B cell (primary cell): Measurements from ENCODE around the gene ABCG1. TPM values are rescaled to one million over a fixed set of nuclear protein-coding genes. Genes with fewer than 3 reads are reported as not detected.

Experiments
- ATAC-seq: fragments of 200-7000 bp; cut with Tn5 transposase; one replicate; pipeline ENCODE4 v1.10.0; 2021; ENCODE audit warnings: low read depth, mild to moderate bottlenecking, moderate number of reproducible peaks, moderate library complexity
- CTCF ChIA-PET: fragments of 350-600 bp; sonication (Branson Sonifier 250); formaldehyde crosslinking; loops from one replicate; lab custom pipeline; 2021; ENCODE audit warnings: antibody characterized with exemption, inconsistent platforms; lab: Charles Lee
- POLR2A ChIA-PET: fragments of 350-600 bp; sonication (Branson Sonifier 250); formaldehyde crosslinking; loops from one replicate; lab custom pipeline; 2021; ENCODE audit warnings: antibody characterized with exemption; lab: Charles Lee
- DNase-seq: peaks from one replicate; pipeline ENCODE4 v3.0.0; 2013
- H2AFZ ChIP-seq: 2 replicates; pipeline ENCODE4 v1.6.1; 2012; ENCODE audit warnings: mild to moderate bottlenecking, low read depth, low read length; ENCODE audit not compliant: insufficient read depth, poor library complexity, severe bottlenecking
- H3K27ac ChIP-seq, 2 donors: 1 replicate in 1 of 2; 2 replicates in 1 of 2; pipeline ENCODE4 v1.5.1; 2012 to 2013; ENCODE audit warnings: low read length in 2 of 2, mild to moderate bottlenecking in 2 of 2, moderate library complexity in 1 of 2
- H3K27me3 ChIP-seq, 4 experiments: fragments of 200-600 bp in 1 of 4; sonication (generic) in 1 of 4; replicated peaks in 1 of 4; 1 replicate in 2 of 4; 2 replicates in 2 of 4; pipeline versions ENCODE4 v1.6.1 to v1.7.0; 2013 to 2016; ENCODE audit warnings: low read length in 3 of 4, mild to moderate bottlenecking in 2 of 4, mixed read lengths in 1 of 4, moderate library complexity in 1 of 4; ENCODE audit not compliant: insufficient read depth in 4 of 4, control insufficient read depth in 3 of 4; ENCODE audit errors: control extremely low read depth in 1 of 4
- H3K36me3 ChIP-seq, 2 experiments: replicated peaks in 1 of 2; 1 replicate in 1 of 2; 2 replicates in 1 of 2; pipeline versions ENCODE4 v1.6.1 to v1.7.1; 2013; ENCODE audit warnings: low read length in 1 of 2; ENCODE audit not compliant: insufficient read depth in 2 of 2, control insufficient read depth in 1 of 2; ENCODE audit errors: control extremely low read depth in 1 of 2, extremely low read depth in 1 of 2
- H3K4me1 ChIP-seq, 2 donors: fragments of 200-600 bp in 1 of 2; sonication (generic) in 1 of 2; 1 replicate in 1 of 2; 2 replicates in 1 of 2; pipeline versions ENCODE4 v1.5.1 to v1.6.1; 2013 to 2017; ENCODE audit warnings: low read length in 2 of 2; ENCODE audit not compliant: control insufficient read depth in 2 of 2, insufficient read depth in 2 of 2
- H3K4me2 ChIP-seq: replicated peaks from 2 replicates; pipeline ENCODE3; 2012; ENCODE audit warnings: mild to moderate bottlenecking, low read depth, low read length; ENCODE audit not compliant: poor library complexity, severe bottlenecking
- H3K4me3 ChIP-seq, 5 experiments: fragments of 200-600 bp in 1 of 5; sonication (generic) in 1 of 5; 1 replicate in 3 of 5; 2 replicates in 2 of 5; pipeline versions ENCODE4 v1.5.1 to v1.7.0; 2011 to 2016; ENCODE audit warnings: low read length in 4 of 5, mild to moderate bottlenecking in 4 of 5, low read depth in 2 of 5, control low read depth in 1 of 5, moderate library complexity in 1 of 5; ENCODE audit not compliant: insufficient read depth in 1 of 5; ENCODE audit errors: control extremely low read depth in 1 of 5, extremely low read depth in 1 of 5
- H3K79me2 ChIP-seq: fragments of 200-600 bp; sonication (generic); one replicate; pipeline ENCODE4 v1.6.0; 2016; ENCODE audit warnings: low read length; ENCODE audit not compliant: control insufficient read depth, insufficient read depth
- H3K9ac ChIP-seq: fragments of 200-600 bp; sonication (generic); 2 replicates; pipeline ENCODE4 v1.6.1; 2017; ENCODE audit warnings: mild to moderate bottlenecking, low read length, moderate library complexity
- H3K9me3 ChIP-seq, 3 donors: one replicate each; pipeline versions ENCODE4 v1.6.1 to v1.7.1; 2013; ENCODE audit warnings: low read length in 2 of 3; ENCODE audit not compliant: control insufficient read depth in 2 of 3, insufficient read depth in 1 of 3; ENCODE audit errors: control extremely low read depth in 1 of 3
- H4K20me1 ChIP-seq: 2 replicates; pipeline ENCODE4 v1.6.0; 2012; ENCODE audit warnings: mild to moderate bottlenecking, low read length; ENCODE audit not compliant: insufficient read depth, control insufficient read depth, poor library complexity, severe bottlenecking
- H3K27ac Mint-ChIP-seq: one replicate; pipeline ENCODE4 v1.8.0; 2021; ENCODE audit warnings: mixed read lengths
- H3K27me3 Mint-ChIP-seq: one replicate; pipeline ENCODE4 v1.8.0; 2021; ENCODE audit warnings: mixed read lengths
- H3K4me1 Mint-ChIP-seq: one replicate; pipeline ENCODE4 v1.8.0; 2021; ENCODE audit warnings: mixed read lengths
- H3K4me3 Mint-ChIP-seq: one replicate; pipeline ENCODE4 v1.8.0; 2021; ENCODE audit warnings: mixed read lengths
- H3K9me3 Mint-ChIP-seq: one replicate; pipeline ENCODE4 v1.8.0; 2022; ENCODE audit warnings: mixed read lengths; ENCODE audit not compliant: insufficient read depth
- EZH2 ChIP-seq: IDR thresholded peaks from 2 replicates; pipeline ENCODE4 v1.6.1; 2012; ENCODE audit warnings: borderline replicate concordance, low read depth, mild to moderate bottlenecking, moderate library complexity, low read length; ENCODE audit not compliant: insufficient read depth, poor library complexity, severe bottlenecking
- WGBS: methylation state at CpG from one replicate; pipeline ENCODE4 v1.1.5; 2013; ENCODE audit warnings: missing lambda C conversion rate; ENCODE audit not compliant: insufficient coverage; 5-methylcytosine and 5-hydroxymethylcytosine counted together
- intact Hi-C: fragments of 100-400 bp; cut with micrococcal nuclease; formaldehyde crosslinking; loops from one replicate; pipeline ENCODE4 v1.10.0; 2022
- polyA plus RNA-seq: library from polyadenylated mRNA; depleted of rRNA; stranded (reverse); fragments of >200 nt; gene quantifications from 2 replicates; pipeline ENCODE4 v1.2.3, GENCODE V29; 2012
- total RNA-seq, 2 donors: library from RNA; stranded (reverse); fragments of 120-200 nt in 1 of 2; gene quantifications; 1 replicate in 1 of 2; 2 replicates in 1 of 2; pipeline versions ENCODE4 v1.2.3 to v1.2.4, GENCODE V29; 2013 to 2022
- TF ChIP-seq, protein P1 (sequence below): fragments of 200-600 bp; IDR thresholded peaks from one replicate; pipeline ENCODE4 v1.8.0; 2022; ENCODE audit warnings: antibody characterized with exemption, mild to moderate bottlenecking

ABCG1 gene
- total and polyA plus RNA-seq, 2 donors (not counting 1 experiment from before 2014, with no cell fraction given), result 8.7 to 27.5 TPM

DNA sequence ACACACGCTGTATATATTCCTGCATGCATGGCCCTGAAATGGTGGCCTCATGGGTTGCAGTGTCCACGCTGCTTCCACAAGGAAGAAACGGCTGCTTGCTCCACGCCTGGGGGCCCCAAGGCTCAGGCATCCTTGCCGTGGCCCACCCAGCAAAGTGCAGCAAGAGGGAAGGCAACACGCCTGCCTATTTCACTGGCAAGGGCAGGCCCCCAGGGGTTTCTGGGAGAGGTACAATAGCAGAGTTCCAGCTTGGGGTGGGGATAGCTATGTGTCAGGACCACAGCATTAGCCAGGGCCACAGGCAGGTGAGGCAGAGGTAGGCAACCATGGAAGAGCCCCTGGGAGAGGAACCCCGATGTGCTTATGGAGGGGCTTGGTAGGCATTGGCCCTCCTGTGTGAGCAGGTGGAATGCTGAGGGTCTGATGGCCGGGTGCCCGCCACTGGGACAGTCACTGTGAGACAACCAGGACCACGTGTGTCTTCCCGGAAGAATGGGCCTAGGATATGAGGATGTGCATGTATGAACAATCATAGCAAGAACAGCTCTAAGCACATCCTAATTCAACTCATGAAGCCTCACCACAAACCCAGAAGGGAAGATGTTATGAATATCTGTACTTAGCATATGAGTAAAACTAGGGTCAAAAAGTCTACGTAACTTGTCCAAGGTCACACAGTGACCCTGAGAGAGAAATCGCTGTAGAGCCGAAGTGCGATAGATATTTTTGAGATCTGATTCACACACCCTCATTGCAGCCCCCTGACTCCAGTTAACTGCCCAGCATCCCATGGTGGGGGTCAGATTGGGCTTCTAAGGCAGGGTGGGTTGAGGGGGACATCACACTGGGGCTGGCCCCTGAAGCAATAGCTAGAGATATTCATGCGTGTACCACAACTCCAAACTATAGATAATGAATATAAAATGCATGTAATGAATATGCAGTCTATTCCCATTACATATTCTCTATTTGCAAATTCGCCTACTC, 120.1 kb downstream of the ABCG1 start:
- TF ChIP-seq, protein P1, sequence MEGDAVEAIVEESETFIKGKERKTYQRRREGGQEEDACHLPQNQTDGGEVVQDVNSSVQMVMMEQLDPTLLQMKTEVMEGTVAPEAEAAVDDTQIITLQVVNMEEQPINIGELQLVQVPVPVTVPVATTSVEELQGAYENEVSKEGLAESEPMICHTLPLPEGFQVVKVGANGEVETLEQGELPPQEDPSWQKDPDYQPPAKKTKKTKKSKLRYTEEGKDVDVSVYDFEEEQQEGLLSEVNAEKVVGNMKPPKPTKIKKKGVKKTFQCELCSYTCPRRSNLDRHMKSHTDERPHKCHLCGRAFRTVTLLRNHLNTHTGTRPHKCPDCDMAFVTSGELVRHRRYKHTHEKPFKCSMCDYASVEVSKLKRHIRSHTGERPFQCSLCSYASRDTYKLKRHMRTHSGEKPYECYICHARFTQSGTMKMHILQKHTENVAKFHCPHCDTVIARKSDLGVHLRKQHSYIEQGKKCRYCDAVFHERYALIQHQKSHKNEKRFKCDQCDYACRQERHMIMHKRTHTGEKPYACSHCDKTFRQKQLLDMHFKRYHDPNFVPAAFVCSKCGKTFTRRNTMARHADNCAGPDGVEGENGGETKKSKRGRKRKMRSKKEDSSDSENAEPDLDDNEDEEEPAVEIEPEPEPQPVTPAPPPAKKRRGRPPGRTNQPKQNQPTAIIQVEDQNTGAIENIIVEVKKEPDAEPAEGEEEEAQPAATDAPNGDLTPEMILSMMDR, result no peak
- no peak for TF ChIP-seq EZH2
- H3K27me3 ChIP-seq, result peaks cover 0 to 10% (median 5%) of the 10 kb centered on the region in 4 experiments
- H3K4me1 Mint-ChIP-seq, result peaks cover 8% of the 10 kb centered on the region
- no peaks in the 10 kb centered on the region for H4K20me1 ChIP-seq
- CTCF ChIA-PET, result interaction anchor here (0.7 to 4.1 kb wide), 12 partner anchors 10 to 198 kb away, joined by 3 to 59 read pairs (median 4); no protein-coding TSS in a partner anchor
- H3K4me1 ChIP-seq, result peaks cover 7 to 8% of the 10 kb centered on the region in 2 donors
- H3K27ac Mint-ChIP-seq, result no peak overlapping the region
- no peaks in the 10 kb centered on the region for H3K9me3 Mint-ChIP-seq
- 90% methylated on average over 14 of the region's 17 CpGs for WGBS
- no peaks in the 10 kb centered on the region for H3K9me3 ChIP-seq
- DNase-seq (no peak), ATAC-seq (no peak)
- no peak overlapping the region for H3K4me3 Mint-ChIP-seq
- intact Hi-C loops, result loop anchor here (1.0 to 10.0 kb wide), 2 partner anchors 111 to 174 kb away; no protein-coding TSS in a partner anchor
- H3K27me3 Mint-ChIP-seq, result peaks cover 16% of the 10 kb centered on the region
- no peak overlapping the region for H3K4me3 ChIP-seq
- no peak overlapping the region for H3K4me2 ChIP-seq
- POLR2A ChIA-PET, result interaction anchor here (1.1 kb wide), 1 partner anchor 175 kb away, joined by 3 read pairs; the partner anchor contains the start of gene SLC37A1
- no peak overlapping the region for H3K9ac ChIP-seq
- H3K36me3 ChIP-seq, result no peaks in the 10 kb centered on the region
- no peaks in the 10 kb centered on the region for H3K79me2 ChIP-seq
- no peak overlapping the region for H3K27ac ChIP-seq
- H2AFZ ChIP-seq, result no peak overlapping the region
